ENCODE data around the gene NECAP2. TPM values are rescaled to one million over a fixed set of nuclear protein-coding genes. Genes with fewer than 3 reads are reported as not detected.
A peak's percentile ranks its signal among the peaks of the same experiment; 100 is the strongest.

Gene NECAP2
- total and polyA plus RNA-seq, 2 of the 4 experiments (the other 2 are of a cell fraction) = 80.5 to 85.1 TPM

GRCh38 chr1:16397120-16397519 is 43.4 kb upstream of the NECAP2 start:
- WGBS, 2 experiments (ENCODE audit: extremely low coverage in 2 of 2, insufficient read length in 1 of 2) = 13 to 100% methylated on average over 1 to 3 of the region's 5 CpGs
- no peak overlapping the region for H2BK15ac ChIP-seq (ENCODE audit: low read depth, low read length)
- POLR2A ChIA-PET (ENCODE audit: unreplicated experiment) = no interaction called here
- TF ChIP-seq SMC3 (IDR thresholded peaks at IDR 0.05; ENCODE audit: low read depth, low read length) = no peak
- no peak overlapping the region for H3K9ac ChIP-seq (ENCODE audit: low read depth, low read length)
- peak overlapping the region; percentile 29 for H3K14ac ChIP-seq (replicated peaks; ENCODE audit: low read depth, low read length)
- no peak overlapping the region for H4K5ac ChIP-seq (ENCODE audit: low read depth, low read length)
- H2AFZ ChIP-seq (replicated peaks; ENCODE audit: low read length, poor library complexity) = no peak overlapping the region
- peak overlapping the region; percentile 31 for H3K4ac ChIP-seq (ENCODE audit: low read depth, low read length)
- peak overlapping the region; percentile 97 for H2BK5ac ChIP-seq (ENCODE audit: low read depth, low read length, poor library complexity, severe bottlenecking)
- in situ Hi-C loops (cut with MboI; ENCODE audit: low sequenced_read_pairs) = no loop called here
- peaks cover 18% of the 10 kb centered on the region for H3K9me1 ChIP-seq (ENCODE audit: insufficient read depth, low read length)
- H3K9me3 ChIP-seq (ENCODE audit: control insufficient read depth, insufficient read depth, low read length) = no peaks in the 10 kb centered on the region
- no peak for ATAC-seq (ENCODE audit: low read depth)
- H2BK20ac ChIP-seq (ENCODE audit: low read depth, low read length) = no peak overlapping the region
- no peak overlapping the region for H3K56ac ChIP-seq (ENCODE audit: extremely low read depth, insufficient read depth, low read length)
- BruUV-seq (replicated peaks) = no TSS peak
- H3K4me3 ChIP-seq (ENCODE audit: insufficient read depth, low read depth, low read length) = no peak overlapping the region
- DNase-seq = no peak
- H2BK120ac ChIP-seq (ENCODE audit: low read depth, low read length) = peak overlapping the region; percentile 7; the same call in 1 of the 2 replicates
- H3K79me1 ChIP-seq (ENCODE audit: low read depth in 1 of 2, low read length in 2 of 2) = peaks cover 22 to 69% of the 10 kb centered on the region in 2 experiments; a peak in 3 of 4 replicates
- H2AK5ac ChIP-seq (ENCODE audit: low read depth, low read length) = peak overlapping the region; percentile 45; the same call in 1 of the 2 replicates
- no peak overlapping the region for H3K4me2 ChIP-seq (ENCODE audit: low read depth, low read length)
- CTCF ChIA-PET = no interaction called here
- peak overlapping the region; percentile 40; the same call in 1 of the 2 replicates for H3K23ac ChIP-seq (ENCODE audit: low read depth, low read length)
- H2AK9ac ChIP-seq (replicated peaks; ENCODE audit: low read depth, low read length, poor library complexity) = peak overlapping the region; percentile 71
- H4K8ac ChIP-seq (ENCODE audit: low read depth in 2 of 2, low read length in 2 of 2) = peak overlapping the region in 1 of 2 experiments; percentile 72; a peak in 3 of 4 replicates
- dilution Hi-C loops (cut with HindIII; ENCODE audit: low sequenced_read_pairs, unreplicated experiment) = no loop called here
- peak overlapping the region; percentile 50 for H4K91ac ChIP-seq (ENCODE audit: insufficient read depth, low read depth, low read length)
- intact Hi-C loops (cut with micrococcal nuclease) = no loop called here
- H3K36me3 ChIP-seq (ENCODE audit: control insufficient read depth, insufficient read depth, low read length) = peaks cover 48% of the 10 kb centered on the region
- no peaks in the 10 kb centered on the region for H3K27me3 ChIP-seq (ENCODE audit: control insufficient read depth, insufficient read depth, low read length)
- H3K4me1 ChIP-seq (ENCODE audit: control insufficient read depth, insufficient read depth, low read length) = peaks cover 20% of the 10 kb centered on the region
- H3K27ac ChIP-seq (ENCODE audit: insufficient read depth, low read length) = peak overlapping the region; percentile 32
- no peak overlapping the region for H3K18ac ChIP-seq (ENCODE audit: low read depth, low read length)
- peaks cover 22% of the 10 kb centered on the region for H4K20me1 ChIP-seq (ENCODE audit: insufficient read depth, low read length)
